Keratinocyte (primary cell): ENCODE measurements around the gene UNC13C. TPM values are rescaled to one million over a fixed set of nuclear protein-coding genes. Genes with fewer than 3 reads are reported as not detected.

Experiments
- DNase-seq: peaks from one replicate; pipeline ENCODE4 v3.0.0-alpha.2; 2011; ENCODE audit warnings: low read depth, missing footprints, low spot score
- FAIRE-seq: peaks from 2 replicates; lab custom pipeline; 2011; peaks lifted over from hg19 to GRCh38; lab: Jason Lieb, UNC
- H2AFZ ChIP-seq: 2 replicates; pipeline ENCODE4 v1.6.0; 2012; ENCODE audit warnings: low read length, control low read depth, inconsistent platforms; ENCODE audit not compliant: control insufficient read depth
- H3K27ac ChIP-seq: 2 replicates; pipeline ENCODE4 v1.5.1; 2011; ENCODE audit warnings: low read length; ENCODE audit not compliant: control insufficient read depth, insufficient read depth
- H3K27me3 ChIP-seq: 3 replicates; pipeline ENCODE4 v1.6.0; 2011; ENCODE audit warnings: low read length; ENCODE audit not compliant: control insufficient read depth, insufficient read depth; ENCODE audit errors: extremely low read depth
- H3K36me3 ChIP-seq, 2 experiments: 2 replicates in 1 of 2; 3 replicates in 1 of 2; pipeline ENCODE4 v1.5.1; 2011; ENCODE audit warnings: low read length in 2 of 2, mild to moderate bottlenecking in 1 of 2; ENCODE audit not compliant: control insufficient read depth in 2 of 2, insufficient read depth in 2 of 2; ENCODE audit errors: extremely low read depth in 1 of 2
- H3K4me1 ChIP-seq: 3 replicates; pipeline ENCODE4 v1.5.1; 2011; ENCODE audit warnings: low read length; ENCODE audit not compliant: control insufficient read depth, insufficient read depth; ENCODE audit errors: extremely low read depth
- H3K4me2 ChIP-seq: 3 replicates; pipeline ENCODE4 v1.6.0; 2011; ENCODE audit warnings: low read depth, low read length; ENCODE audit not compliant: control insufficient read depth, insufficient read depth; ENCODE audit errors: extremely low read depth
- H3K4me3 ChIP-seq, 3 experiments: fragments of 200-600 bp in 1 of 3; sonication (generic) in 1 of 3; 2 replicates in 2 of 3; 3 replicates in 1 of 3; pipeline ENCODE4 v1.5.1; 2011 to 2016; ENCODE audit warnings: low read length in 3 of 3, mild to moderate bottlenecking in 3 of 3, control low read depth in 2 of 3, inconsistent platforms in 1 of 3, low read depth in 1 of 3, mixed read lengths in 1 of 3, mixed run types in 1 of 3, moderate library complexity in 1 of 3; ENCODE audit not compliant: control insufficient read depth in 2 of 3, insufficient read depth in 2 of 3; ENCODE audit errors: extremely low read depth in 1 of 3
- H3K79me2 ChIP-seq: 2 replicates; pipeline ENCODE4 v1.6.0; 2012; ENCODE audit warnings: low read length; ENCODE audit not compliant: control insufficient read depth, insufficient read depth
- H3K9ac ChIP-seq: 3 replicates; pipeline ENCODE4 v1.6.0; 2011; ENCODE audit warnings: low read length; ENCODE audit not compliant: control insufficient read depth, insufficient read depth; ENCODE audit errors: extremely low read depth
- H3K9me1 ChIP-seq: 3 replicates; pipeline ENCODE4 v1.6.0; 2011; ENCODE audit warnings: low read length; ENCODE audit not compliant: control insufficient read depth, insufficient read depth; ENCODE audit errors: extremely low read depth
- H3K9me3 ChIP-seq: 2 replicates; pipeline ENCODE4 v1.5.1; 2012; ENCODE audit warnings: low read depth, low read length; ENCODE audit not compliant: control insufficient read depth
- H4K20me1 ChIP-seq: 3 replicates; pipeline ENCODE4 v1.6.0; 2011; ENCODE audit warnings: low read length; ENCODE audit not compliant: control insufficient read depth, insufficient read depth; ENCODE audit errors: extremely low read depth
- CTCF ChIP-seq, 3 experiments: IDR thresholded peaks in 1 of 3; conservative IDR thresholded peaks in 1 of 3; optimal IDR thresholded peaks in 1 of 3; 2 replicates in 2 of 3; 3 replicates in 1 of 3; pipeline versions ENCODE3 to v1.5.1; 2011; ENCODE audit warnings: low read length in 3 of 3, mild to moderate bottlenecking in 3 of 3, moderate library complexity in 2 of 3, control low read depth in 1 of 3, inconsistent platforms in 1 of 3; ENCODE audit not compliant: insufficient read depth in 2 of 3; ENCODE audit errors: extremely low read depth in 1 of 3
- EZH2 ChIP-seq: IDR thresholded peaks from one replicate; pipeline ENCODE4 v1.6.1; 2012; ENCODE audit warnings: inconsistent platforms, mild to moderate bottlenecking, low read length, moderate library complexity
- dilution Hi-C: fragments of 300-500 bp; cut with MboI; formaldehyde crosslinking; loops from one replicate; pipeline ENCODE4 v1.7.0; 2020; ENCODE audit warnings: low sequenced_read_pairs; ENCODE audit not compliant: extremely low pct_ligation_motif_present
- polyA plus RNA-seq, 5 experiments: library from polyadenylated mRNA; depleted of rRNA in 3 of 5; stranded (reverse) in 3 of 5; stranded (forward) in 1 of 5; unstranded in 1 of 5; fragments of >200 nt; gene quantifications; 1 replicate in 1 of 5; 2 replicates in 3 of 5; 3 replicates in 1 of 5; pipeline versions ENCODE4 v1.2.1 to v1.2.3, GENCODE V29; 2011 to 2012; ENCODE audit warnings: missing spikeins in 2 of 5, low read depth in 1 of 5, low replicate concordance in 1 of 5

UNC13C gene
- polyA plus RNA-seq, 1 donor (not counting 4 experiments of a cell fraction or from before 2014, with no cell fraction given), result not detected

- H3K9me3 ChIP-seq, result no peaks in the 10 kb centered on the region
- no peak overlapping the region for H2AFZ ChIP-seq
- no peak overlapping the region for H3K4me2 ChIP-seq
- H3K27ac ChIP-seq, result no peak overlapping the region
- dilution Hi-C loops, result no loop called here
- H3K36me3 ChIP-seq, result no peaks in the 10 kb centered on the region
- H3K9ac ChIP-seq, result no peak overlapping the region
- DNase-seq (no peak), FAIRE-seq (no peak)
- H4K20me1 ChIP-seq, result no peaks in the 10 kb centered on the region
- no peaks in the 10 kb centered on the region for H3K79me2 ChIP-seq
- H3K9me1 ChIP-seq, result no peaks in the 10 kb centered on the region
- H3K27me3 ChIP-seq, result no peaks in the 10 kb centered on the region
- H3K4me3 ChIP-seq, result no peak overlapping the region
- H3K4me1 ChIP-seq, result no peaks in the 10 kb centered on the region
- no peak for TF ChIP-seq EZH2
- no peak for TF ChIP-seq CTCF (optimal IDR thresholded peaks at IDR 0.05 in 1 of 3, IDR thresholded peaks at IDR 0.05 in 1 of 3, conservative IDR thresholded peaks at IDR 0.05 in 1 of 3; ENCODE audit: extremely low read depth in 1 of 3, insufficient read depth in 2 of 3, low read length in 3 of 3)
Observed at GRCh38 chr15:54282228-54282836, 304.1 kb downstream of the UNC13C start.

DNA sequence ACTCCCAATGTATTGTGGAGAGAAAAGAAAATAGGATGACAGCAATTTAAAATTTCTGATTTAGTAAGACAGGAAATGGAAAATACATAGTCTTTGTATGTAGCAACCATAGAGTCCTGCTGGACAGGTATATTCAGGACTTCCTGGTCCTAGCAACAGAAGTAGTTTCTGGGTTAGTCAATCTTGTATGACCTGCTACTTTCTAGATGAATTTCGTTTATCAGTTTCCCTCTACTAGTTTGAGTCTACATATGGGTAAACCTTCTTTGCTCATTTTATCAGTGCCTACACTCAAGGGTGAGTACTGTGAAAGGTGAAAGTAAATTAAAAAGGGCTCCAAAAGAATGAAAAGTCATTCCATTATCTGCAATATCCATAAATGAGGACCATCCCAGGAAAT, 309.8 kb downstream of the UNC13C start:
- Histone ChIP-seq H3K4me1 (no peaks in the 10 kb centered on the region), H2AFZ (no peak overlapping the region), H3K4me2 (no peak overlapping the region), H3K9me1 (no peaks in the 10 kb centered on the region), H3K9me3 (no peaks in the 10 kb centered on the region), H3K27ac (no peak overlapping the region), H4K20me1 (no peaks in the 10 kb centered on the region), H3K27me3 (no peaks in the 10 kb centered on the region), H3K4me3 (no peak overlapping the region), H3K9ac (no peak overlapping the region), H3K79me2 (no peaks in the 10 kb centered on the region), H3K36me3 (no peaks in the 10 kb centered on the region)
- no peak for TF ChIP-seq CTCF (optimal IDR thresholded peaks at IDR 0.05 in 1 of 3, IDR thresholded peaks at IDR 0.05 in 1 of 3, conservative IDR thresholded peaks at IDR 0.05 in 1 of 3; ENCODE audit: extremely low read depth in 1 of 3, insufficient read depth in 2 of 3, low read length in 3 of 3)
- no peak for TF ChIP-seq EZH2
- dilution Hi-C loops, result no loop called here
- FAIRE-seq (no peak), DNase-seq (no peak)
